Measurements from ENCODE around the gene MUSTN1. TPM values are rescaled to one million over a fixed set of nuclear protein-coding genes. Genes with fewer than 3 reads are reported as not detected.

Gene MUSTN1
- total RNA-seq, 2 experiments from 2014 or later = 0.28 to 1.7 TPM

GRCh38 chr3:52795298-52795900 lies 39.4 kb downstream of the MUSTN1 start:
- Histone ChIP-seq H3K4me2 (ENCODE audit: low read length) (no peak overlapping the region), H3K4me1 (ENCODE audit: insufficient read depth, low read length, poor library complexity, severe bottlenecking) (no peaks in the 10 kb centered on the region), H3K36me3 (ENCODE audit: insufficient read depth, low read length) (no peaks in the 10 kb centered on the region), H2AFZ (ENCODE audit: low read length) (no peak overlapping the region), H4K20me1 (ENCODE audit: insufficient read depth, low read length) (no peaks in the 10 kb centered on the region), H3K9me3 (ENCODE audit: low read length) (no peaks in the 10 kb centered on the region), H3K4me3 (ENCODE audit: low read depth, low read length, poor library complexity, severe bottlenecking) (no peak overlapping the region), H3K27ac (ENCODE audit: low read depth, low read length, poor library complexity, severe bottlenecking) (no peak overlapping the region), H3K9me2 (ENCODE audit: insufficient read depth, low read length) (no peaks in the 10 kb centered on the region), H3K79me2 (ENCODE audit: insufficient read depth, low read depth, low read length) (no peaks in the 10 kb centered on the region)
- TF ChIP-seq CTCF (conservative IDR thresholded peaks at IDR 0.05; ENCODE audit: low read length) (no peak), EZH2phosphoT487 (IDR thresholded peaks at IDR 0.05; ENCODE audit: borderline replicate concordance, low read depth, low read length) (no peak)
- no TSS peak for BruUV-seq (replicated peaks)
- POLR2A ChIA-PET = no interaction called here
- CTCF ChIA-PET (ENCODE audit: unreplicated experiment) = no interaction called here
- DNase-seq (ENCODE audit: low spot score) = no peak
- intact Hi-C loops (cut with micrococcal nuclease; ENCODE audit: unreplicated experiment) = no loop called here

GRCh38 chr3:52794612-52795099 lies 40.2 kb downstream of the MUSTN1 start, which contains the start of gene ITIH3:
TSS of gene ITIH3 (plus strand) at chr3:52794796. CDS start at chr3:52794804, 8 bp downstream.
- DNase-seq (ENCODE audit: low spot score) = no peak
- CTCF ChIA-PET (ENCODE audit: unreplicated experiment) = no interaction called here
- no TSS peak for BruUV-seq (replicated peaks)

More at GRCh38 chr3:52794612-52795099, 40.2 kb downstream of the MUSTN1 start, which contains the start of gene ITIH3:
- H3K79me2 ChIP-seq (ENCODE audit: insufficient read depth, low read depth, low read length) = no peaks in the 10 kb centered on the region
- TF ChIP-seq CTCF (conservative IDR thresholded peaks at IDR 0.05; ENCODE audit: low read length) = no peak
- no peak for TF ChIP-seq EZH2phosphoT487 (IDR thresholded peaks at IDR 0.05; ENCODE audit: borderline replicate concordance, low read depth, low read length)
- no peaks in the 10 kb centered on the region for H4K20me1 ChIP-seq (ENCODE audit: insufficient read depth, low read length)
- H3K4me1 ChIP-seq (ENCODE audit: insufficient read depth, low read length, poor library complexity, severe bottlenecking) = no peaks in the 10 kb centered on the region
- no peak within 1 kb of the TSS for H2AFZ ChIP-seq (ENCODE audit: low read length)
- H3K36me3 ChIP-seq (ENCODE audit: insufficient read depth, low read length) = no peaks in the 10 kb centered on the region
- no peaks in the 10 kb centered on the region for H3K9me2 ChIP-seq (ENCODE audit: insufficient read depth, low read length)
- intact Hi-C loops (cut with micrococcal nuclease; ENCODE audit: unreplicated experiment) = no loop called here
- no peaks in the 10 kb centered on the region for H3K9me3 ChIP-seq (ENCODE audit: low read length)
- H3K4me2 ChIP-seq (ENCODE audit: low read length) = no peak within 1 kb of the TSS
- H3K27ac ChIP-seq (ENCODE audit: low read depth, low read length, poor library complexity, severe bottlenecking) = no peak within 1 kb of the TSS
- H3K4me3 ChIP-seq (ENCODE audit: low read depth, low read length, poor library complexity, severe bottlenecking) = no peak within 1 kb of the TSS
- POLR2A ChIA-PET = no interaction called here

Measured in OCI-LY7 (cell line).